ENCODE results near the gene ZDHHC13.

ZDHHC13 gene

GRCh38 chr11:19208959-19209546 is 92.1 kb downstream of the ZDHHC13 start:
- no peak for DNase-seq

- no peak for DNase-seq
Observed at GRCh38 chr11:19209617-19210370, 92.8 kb downstream of the ZDHHC13 start.

- DNase-seq, result no peak
Observed at GRCh38 chr11:19216021-19216420, 99.1 kb downstream of the ZDHHC13 start.

DNA sequence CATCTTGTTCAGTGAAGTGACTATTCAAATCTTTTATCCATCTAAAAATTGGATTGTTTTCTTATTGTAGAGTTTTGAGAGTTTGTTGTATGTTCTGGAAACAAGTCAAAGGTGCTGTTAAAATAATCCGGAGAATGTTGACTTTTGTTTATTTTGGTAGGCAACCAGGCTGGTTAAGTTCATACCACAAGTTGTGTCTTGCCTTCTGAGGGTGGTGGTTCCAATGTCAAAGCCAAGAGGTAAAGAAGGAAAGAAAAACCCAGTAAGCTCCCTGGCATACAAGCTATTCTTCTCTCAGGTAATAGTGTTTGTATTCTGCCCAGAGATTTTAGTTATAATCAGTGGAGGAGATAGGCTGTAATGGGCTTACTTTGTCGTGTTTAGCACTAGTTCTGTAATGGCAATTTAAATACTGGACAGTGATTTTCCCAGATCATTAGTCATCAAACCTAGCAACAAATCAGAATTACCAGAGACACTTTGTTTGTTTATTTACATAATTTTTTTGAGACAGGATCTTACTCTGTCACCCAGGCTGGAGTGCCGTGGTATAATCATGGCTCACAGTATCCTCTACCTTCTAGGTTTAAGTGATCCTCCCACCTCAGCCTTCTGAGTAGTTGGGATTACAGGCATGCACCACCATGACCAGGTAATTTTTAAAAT is 99.9 kb downstream of the ZDHHC13 start:
- no peak for DNase-seq

DNA sequence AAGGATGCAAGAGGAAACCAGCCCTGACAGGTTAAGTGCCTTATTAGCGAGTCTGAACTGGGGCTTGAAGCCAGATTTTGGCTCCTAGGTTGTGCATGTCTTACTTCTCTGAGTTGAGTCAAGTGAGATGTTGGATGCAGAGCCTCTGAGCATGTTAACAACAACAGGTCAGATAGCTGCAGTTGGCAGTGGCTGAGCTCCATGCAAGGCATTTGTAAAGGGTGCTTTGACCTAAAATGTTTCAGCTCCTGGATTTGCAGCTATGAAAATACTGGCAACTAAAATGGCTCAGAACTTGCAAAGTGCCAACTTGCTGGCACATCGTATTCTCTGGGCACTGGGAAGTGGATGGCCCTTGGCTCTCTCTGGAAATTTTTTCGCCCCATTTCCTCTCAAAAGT is 101.2 kb downstream of the ZDHHC13 start:
- no peak for DNase-seq

DNA sequence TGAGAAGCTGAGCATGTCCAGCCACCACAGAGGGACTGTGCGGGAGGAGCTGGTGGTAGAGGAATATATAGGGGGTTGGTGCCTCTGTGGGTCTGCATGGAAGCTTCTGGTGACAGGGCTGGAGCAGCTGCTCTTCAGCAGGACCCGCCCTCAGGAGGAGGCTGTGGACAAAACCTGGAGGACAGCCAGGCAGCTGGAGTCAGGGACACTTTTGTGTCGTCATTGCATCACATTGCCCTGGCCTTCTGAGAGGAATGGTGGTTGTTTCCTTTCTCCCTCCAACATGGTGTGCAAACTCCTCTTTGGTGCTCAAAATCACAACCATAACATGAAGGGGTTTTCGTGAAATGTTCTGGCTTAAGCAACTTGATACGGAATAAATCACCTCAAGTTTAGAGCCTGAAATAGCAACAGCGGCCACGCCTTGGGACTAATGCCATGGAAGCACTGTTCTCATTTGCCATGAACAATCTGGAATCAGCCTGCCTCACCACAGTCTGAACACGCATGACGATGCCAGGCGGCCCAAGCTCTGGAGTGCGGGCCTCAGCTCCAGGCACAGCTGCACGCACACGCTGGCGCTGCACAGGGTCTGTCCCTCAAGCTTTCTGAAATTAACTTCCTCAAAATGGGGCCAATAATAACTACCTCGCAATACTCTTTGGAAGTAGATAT is 102.0 kb downstream of the ZDHHC13 start:
- no peak for DNase-seq

- no peak for DNase-seq
Observed at GRCh38 chr11:19220903-19221724, 104.1 kb downstream of the ZDHHC13 start.

- no peak for DNase-seq
Observed at GRCh38 chr11:19225123-19225522, 108.2 kb downstream of the ZDHHC13 start.

DNA sequence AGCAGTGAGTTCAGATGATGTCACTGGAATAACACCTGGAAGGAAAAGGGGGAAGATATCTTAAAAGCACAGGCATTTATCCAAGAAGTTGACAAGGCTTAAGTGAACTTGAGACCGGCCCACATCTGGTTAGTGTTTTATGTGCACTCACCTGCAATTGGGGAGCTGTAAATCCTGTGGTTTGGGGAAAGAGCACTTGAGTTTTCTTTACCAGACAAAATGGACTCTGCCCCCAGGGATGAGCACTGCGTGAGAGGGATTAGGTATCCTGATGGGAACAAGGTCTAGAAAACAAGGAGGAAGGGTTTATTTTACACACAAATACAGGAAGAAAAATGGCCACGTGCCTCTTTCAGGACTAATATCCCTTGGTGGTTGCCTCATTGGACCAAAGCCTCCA is 108.6 kb downstream of the ZDHHC13 start:
- no peak for DNase-seq
